AG04449 (cell line): ENCODE data around the gene CHST8.
"Not testable (repeated sequence)": the region's sequence is repeated elsewhere in the genome, so short reads cannot be mapped to it uniquely, and the experiment has no call there.

Experiments used
- CTCF ChIA-PET: fragments of 350-600 bp; formaldehyde crosslinking; extraction: SDS; loops from one replicate; lab custom pipeline; 2021; ENCODE audit warnings: antibody characterized with exemption; lab: Yijun Ruan, JAX
- POLR2A ChIA-PET: fragments of 400-600, 350-600 bp; formaldehyde crosslinking; extraction: SDS; loops from one replicate; lab custom pipeline; 2020; ENCODE audit warnings: antibody characterized with exemption, inconsistent platforms; lab: Yijun Ruan, JAX
- DNase-seq: peaks from one replicate; pipeline ENCODE4 v3.0.0-alpha.2; 2010; ENCODE audit warnings: low read depth, low spot score
- H3K4me3 ChIP-seq: 2 replicates; pipeline ENCODE4 v1.5.1; 2011; ENCODE audit warnings: low read depth, mild to moderate bottlenecking, control low read depth, low read length
- TF ChIP-seq, protein P1 (sequence below): IDR thresholded peaks from one replicate; pipeline ENCODE4 v1.5.1; 2011; ENCODE audit warnings: mild to moderate bottlenecking, moderate library complexity, low read length, control low read depth, inconsistent platforms; ENCODE audit not compliant: insufficient read depth; ENCODE audit errors: missing control alignments

CHST8 gene

DNA sequence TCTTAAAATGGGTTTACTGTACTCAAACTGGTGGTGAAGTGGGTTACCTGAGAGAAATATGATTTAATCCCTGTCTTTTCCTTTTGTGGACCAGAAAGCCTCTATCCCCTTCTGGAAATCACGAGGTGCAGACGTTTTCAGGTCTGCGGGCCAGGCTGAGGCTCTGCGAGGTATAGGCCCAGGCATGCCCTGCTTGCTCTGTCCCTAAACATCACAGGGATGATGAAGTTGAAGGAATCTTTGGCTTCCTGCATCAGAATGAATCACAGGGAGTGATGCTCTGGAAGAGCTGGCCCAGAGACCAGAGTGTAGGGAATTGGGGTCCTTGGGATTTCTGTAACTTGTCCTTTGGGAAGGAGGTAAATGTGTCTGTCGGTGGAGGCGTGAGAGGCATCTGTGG, 18.4 kb upstream of the CHST8 start:
- H3K4me3 ChIP-seq = no peak overlapping the region
- ChIA-PET CTCF (no interaction called here), POLR2A (no interaction called here)
- no peak for DNase-seq
- TF ChIP-seq, protein P1, sequence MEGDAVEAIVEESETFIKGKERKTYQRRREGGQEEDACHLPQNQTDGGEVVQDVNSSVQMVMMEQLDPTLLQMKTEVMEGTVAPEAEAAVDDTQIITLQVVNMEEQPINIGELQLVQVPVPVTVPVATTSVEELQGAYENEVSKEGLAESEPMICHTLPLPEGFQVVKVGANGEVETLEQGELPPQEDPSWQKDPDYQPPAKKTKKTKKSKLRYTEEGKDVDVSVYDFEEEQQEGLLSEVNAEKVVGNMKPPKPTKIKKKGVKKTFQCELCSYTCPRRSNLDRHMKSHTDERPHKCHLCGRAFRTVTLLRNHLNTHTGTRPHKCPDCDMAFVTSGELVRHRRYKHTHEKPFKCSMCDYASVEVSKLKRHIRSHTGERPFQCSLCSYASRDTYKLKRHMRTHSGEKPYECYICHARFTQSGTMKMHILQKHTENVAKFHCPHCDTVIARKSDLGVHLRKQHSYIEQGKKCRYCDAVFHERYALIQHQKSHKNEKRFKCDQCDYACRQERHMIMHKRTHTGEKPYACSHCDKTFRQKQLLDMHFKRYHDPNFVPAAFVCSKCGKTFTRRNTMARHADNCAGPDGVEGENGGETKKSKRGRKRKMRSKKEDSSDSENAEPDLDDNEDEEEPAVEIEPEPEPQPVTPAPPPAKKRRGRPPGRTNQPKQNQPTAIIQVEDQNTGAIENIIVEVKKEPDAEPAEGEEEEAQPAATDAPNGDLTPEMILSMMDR = no peak

DNA sequence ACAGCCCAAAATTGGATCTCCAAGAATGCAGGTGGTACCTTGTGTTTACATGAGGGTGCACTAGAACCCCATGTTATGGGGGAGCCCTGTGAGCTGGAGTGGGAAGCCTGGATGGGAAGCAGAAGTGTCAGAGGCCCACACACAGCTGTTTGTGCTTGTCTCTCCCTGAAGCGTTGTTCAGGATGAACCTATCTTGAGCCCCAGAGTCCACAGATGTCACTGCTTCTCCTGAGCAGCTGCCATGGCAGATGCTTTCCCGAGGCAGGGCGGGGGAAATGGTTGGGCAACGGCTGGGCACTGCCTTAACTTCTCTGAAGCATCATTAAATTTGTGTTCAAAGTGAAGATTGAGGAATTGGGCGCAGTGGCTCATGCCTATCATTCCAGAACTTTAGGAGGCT, 17.1 kb upstream of the CHST8 start:
- DNase-seq = no peak
- ChIA-PET CTCF (no interaction called here), POLR2A (no interaction called here)
- TF ChIP-seq, protein P1 = no peak
- no peak overlapping the region for H3K4me3 ChIP-seq

DNA sequence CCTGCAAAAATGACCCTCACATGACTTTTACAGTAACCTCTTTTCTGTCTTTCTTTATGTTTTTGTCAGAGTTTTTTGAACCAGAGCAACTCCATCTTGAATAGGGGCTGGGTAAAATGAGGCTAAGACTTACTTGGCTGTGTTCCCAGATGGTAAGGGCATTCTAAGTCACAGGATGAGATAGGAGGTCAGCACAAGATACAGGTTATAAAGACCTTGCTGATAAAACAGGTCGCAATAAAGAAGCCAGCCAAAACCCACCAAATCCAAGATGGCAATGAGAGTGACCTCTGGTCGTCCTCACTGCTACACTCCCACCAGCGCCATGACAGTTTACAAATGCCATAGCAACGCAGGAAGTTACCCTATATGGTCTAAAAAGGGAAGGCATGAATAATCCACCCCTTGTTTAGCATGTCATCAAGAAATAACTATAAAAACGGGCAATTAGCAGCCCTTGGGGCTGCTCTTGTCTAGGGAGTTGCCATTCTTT, 15.9 kb upstream of the CHST8 start:
- POLR2A ChIA-PET, H3K4me3 ChIP-seq, CTCF ChIA-PET, DNase-seq: not testable (repeated sequence)

DNA sequence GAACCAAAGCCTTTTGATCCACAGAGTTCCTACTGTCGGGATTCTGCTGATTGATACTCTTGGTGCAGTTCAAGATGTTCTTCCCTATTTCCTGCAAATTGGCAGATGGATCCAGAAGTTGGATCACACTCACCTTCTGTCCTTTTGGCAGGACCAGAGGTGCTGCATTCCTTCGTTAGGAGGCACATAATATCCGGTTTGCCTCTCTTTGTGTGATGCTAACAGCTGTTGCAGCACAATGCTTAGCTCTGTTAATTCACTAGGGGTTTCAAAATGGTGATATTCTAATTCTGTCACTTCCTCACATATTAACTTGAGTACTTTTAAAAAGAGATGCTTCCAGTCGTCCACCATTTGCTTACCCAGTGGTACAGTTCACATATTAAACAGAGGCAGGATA, 15.2 kb upstream of the CHST8 start:
- CTCF ChIA-PET = no interaction called here
- DNase-seq = no peak
- no peak overlapping the region for H3K4me3 ChIP-seq
- TF ChIP-seq, protein P1 = no peak
- POLR2A ChIA-PET = no interaction called here

- H3K4me3 ChIP-seq = no peak overlapping the region
- ChIA-PET CTCF (no interaction called here), POLR2A (no interaction called here)
- no peak for DNase-seq
- TF ChIP-seq, protein P1 = no peak
Observed at GRCh38 chr19:33609353-33609752, 12.4 kb upstream of the CHST8 start.

- H3K4me3 ChIP-seq = no peak overlapping the region
- TF ChIP-seq, protein P1 = no peak
- POLR2A ChIA-PET = no interaction called here
- DNase-seq = no peak
- CTCF ChIA-PET = no interaction called here
Observed at GRCh38 chr19:33610588-33610987, 11.2 kb upstream of the CHST8 start.

GRCh38 chr19:33612928-33613619, 8.7 kb upstream of the CHST8 start:
- CTCF ChIA-PET = no interaction called here
- TF ChIP-seq, protein P1 = no peak
- POLR2A ChIA-PET = no interaction called here
- no peak for DNase-seq
- no peak overlapping the region for H3K4me3 ChIP-seq
